EH (cell line): ENCODE data around the gene LILRB3.
"Not testable (repeated sequence)": the region's sequence is repeated elsewhere in the genome, so short reads cannot be mapped to it uniquely, and the experiment has no call there.

Experiments used
- DNase-seq: peaks from one replicate; pipeline ENCODE4 v3.0.0-alpha.2; 2015; ENCODE audit warnings: low read depth

The LILRB3 gene

GRCh38 chr19:54242234-54242633 is 19.4 kb upstream of the LILRB3 start:
- DNase-seq = not testable (repeated sequence)

GRCh38 chr19:54240372-54241336 is 17.8 kb upstream of the LILRB3 start:
- DNase-seq = not testable (repeated sequence)

GRCh38 chr19:54239491-54240371 is 16.9 kb upstream of the LILRB3 start:
- not testable (repeated sequence) for DNase-seq

- DNase-seq = no peak
Measured at GRCh38 chr19:54233941-54234340, 11.1 kb upstream of the LILRB3 start.

GRCh38 chr19:54231077-54231931 is 8.5 kb upstream of the LILRB3 start:
- peak; percentile 78 for DNase-seq

GRCh38 chr19:54230031-54230430 is 7.2 kb upstream of the LILRB3 start:
- DNase-seq = no peak

- no peak for DNase-seq
Measured at GRCh38 chr19:54229146-54229545, 6.3 kb upstream of the LILRB3 start.

- not testable (repeated sequence) for DNase-seq
Measured at GRCh38 chr19:54224619-54225018, 1.8 kb upstream of the LILRB3 start.

GRCh38 chr19:54223937-54224281 is 1.1 kb upstream of the LILRB3 start:
- not testable (repeated sequence) for DNase-seq

GRCh38 chr19:54223277-54223936 is 600 bp upstream of the LILRB3 start:
- DNase-seq = not testable (repeated sequence)

- DNase-seq = not testable (repeated sequence)
Measured at GRCh38 chr19:54221947-54222346, 860 bp downstream of the LILRB3 start.

- not testable (repeated sequence) for DNase-seq
Measured at GRCh38 chr19:54219702-54220101, 3.1 kb downstream of the LILRB3 start.

GRCh38 chr19:54218960-54219661 is 3.7 kb downstream of the LILRB3 start:
- no peak for DNase-seq

GRCh38 chr19:54218259-54218658 is 4.5 kb downstream of the LILRB3 start:
- no peak for DNase-seq

- not testable (repeated sequence) for DNase-seq
Measured at GRCh38 chr19:54217517-54218247, 5.1 kb downstream of the LILRB3 start.

GRCh38 chr19:54216869-54217268 is 5.9 kb downstream of the LILRB3 start:
- DNase-seq = no peak

- DNase-seq = not testable (repeated sequence)
Measured at GRCh38 chr19:54214734-54215133, 8.1 kb downstream of the LILRB3 start.

GRCh38 chr19:54214217-54214616 is 8.6 kb downstream of the LILRB3 start:
- DNase-seq = not testable (repeated sequence)

- DNase-seq = no peak
Measured at GRCh38 chr19:54211235-54211634, 11.6 kb downstream of the LILRB3 start.
